Kidney (tissue), 14 donors: ENCODE measurements around the gene LDLRAD4. TPM values are rescaled to one million over a fixed set of nuclear protein-coding genes. Genes with fewer than 3 reads are reported as not detected.

Source experiments
- DNase-seq, 5 donors: peaks; one replicate each; pipeline ENCODE4 v3.0.0-alpha.2; 2013 to 2020
- FAIRE-seq: peaks from 2 replicates; lab custom pipeline; 2012; peaks lifted over from hg19 to GRCh38; lab: Jason Lieb, UNC
- H3K27ac ChIP-seq, 2 donors: one replicate each; pipeline ENCODE4 v1.7.0; 2013; ENCODE audit warnings: low read depth in 2 of 2, low read length in 2 of 2, inconsistent platforms in 1 of 2
- H3K27me3 ChIP-seq: one replicate; pipeline ENCODE4 v1.7.1; 2013; ENCODE audit warnings: low read length, inconsistent platforms; ENCODE audit not compliant: control insufficient read depth, insufficient read depth
- H3K36me3 ChIP-seq, 3 donors: one replicate each; pipeline versions ENCODE4 v1.7.0 to v1.7.1; 2013; ENCODE audit warnings: low read length in 3 of 3, control low read depth in 1 of 3, inconsistent platforms in 1 of 3; ENCODE audit not compliant: insufficient read depth in 3 of 3, control insufficient read depth in 2 of 3
- H3K4me1 ChIP-seq, 3 donors: one replicate each; pipeline versions ENCODE4 v1.7.0 to v1.7.1; 2013; ENCODE audit warnings: low read length in 3 of 3, inconsistent platforms in 1 of 3, low read depth in 1 of 3; ENCODE audit not compliant: control insufficient read depth in 2 of 3, insufficient read depth in 2 of 3
- H3K4me3 ChIP-seq, 3 donors: one replicate each; pipeline versions ENCODE4 v1.7.0 to v1.8.1; 2013; ENCODE audit warnings: low read length in 3 of 3, control low read depth in 1 of 3, inconsistent platforms in 1 of 3
- H3K9ac ChIP-seq, 3 donors: one replicate each; pipeline versions ENCODE4 v1.7.0 to v1.7.1; 2013; ENCODE audit warnings: low read length in 3 of 3, control low read depth in 1 of 3, inconsistent platforms in 1 of 3
- H3K9me3 ChIP-seq, 3 donors: one replicate each; pipeline versions ENCODE4 v1.7.0 to v1.7.1; 2013; ENCODE audit warnings: low read length in 3 of 3, control low read depth in 1 of 3, inconsistent platforms in 1 of 3; ENCODE audit not compliant: control insufficient read depth in 2 of 3, insufficient read depth in 1 of 3
- CTCF ChIP-seq: IDR thresholded peaks from 3 replicates; pipeline ENCODE4 v1.5.1; 2012; ENCODE audit warnings: mild to moderate bottlenecking, moderate library complexity, borderline replicate concordance; ENCODE audit not compliant: insufficient read depth; ENCODE audit errors: extremely low read depth
- intact Hi-C: fragments of 100-400 bp; cut with DNase I; formaldehyde crosslinking; loops from one replicate; pipeline ENCODE4 v1.11.1; 2022
- polyA plus RNA-seq: library from polyadenylated mRNA; stranded (reverse); fragments of 350-450 nt; fragmentation: Illumina TruSeq; extraction: RNeasy Lipid Tissue Mini Kit (QIAGEN cat#74804); gene quantifications from one replicate; pipeline ENCODE4 v1.2.3, GENCODE V29; 2014; ENCODE audit warnings: low read depth, low replicate concordance; ENCODE audit not compliant: insufficient read depth
- total RNA-seq: library from RNA; stranded (reverse); fragmentation: NEBNext Ultra II Directional; extraction: Animal tissue kit (Norgen Biotek cat#: 25700); gene quantifications from one replicate; pipeline ENCODE4 v1.2.1, GENCODE V29; 2021
- donor health status: control.
- donor health status: control.
- donor health status: control.
- donor health status: control.
- donor health status: control.
- donor health status: DM: yes; HTN: yes; CAD: no.
- donor health status: Normal renal cell carcinoma (clear cell type).

Gene LDLRAD4
- total and polyA plus RNA-seq, 2 donors from 2014 or later, result 2.3 to 42.3 TPM

- Histone ChIP-seq H3K4me1 (peaks cover 0 to 29% (median 17%) of the 10 kb centered on the region in 3 donors), H3K4me3 (no peak overlapping the region), H3K36me3 (no peaks in the 10 kb centered on the region), H3K9me3 (no peaks in the 10 kb centered on the region), H3K27ac (no peak overlapping the region), H3K27me3 (no peaks in the 10 kb centered on the region), H3K9ac (no peak overlapping the region)
- DNase-seq (no peak), FAIRE-seq (no peak)
- intact Hi-C loops, result no loop called here
- TF ChIP-seq CTCF, result no peak
Measured at GRCh38 chr18:13379062-13379865, 160.7 kb downstream of the LDLRAD4 start.

DNA sequence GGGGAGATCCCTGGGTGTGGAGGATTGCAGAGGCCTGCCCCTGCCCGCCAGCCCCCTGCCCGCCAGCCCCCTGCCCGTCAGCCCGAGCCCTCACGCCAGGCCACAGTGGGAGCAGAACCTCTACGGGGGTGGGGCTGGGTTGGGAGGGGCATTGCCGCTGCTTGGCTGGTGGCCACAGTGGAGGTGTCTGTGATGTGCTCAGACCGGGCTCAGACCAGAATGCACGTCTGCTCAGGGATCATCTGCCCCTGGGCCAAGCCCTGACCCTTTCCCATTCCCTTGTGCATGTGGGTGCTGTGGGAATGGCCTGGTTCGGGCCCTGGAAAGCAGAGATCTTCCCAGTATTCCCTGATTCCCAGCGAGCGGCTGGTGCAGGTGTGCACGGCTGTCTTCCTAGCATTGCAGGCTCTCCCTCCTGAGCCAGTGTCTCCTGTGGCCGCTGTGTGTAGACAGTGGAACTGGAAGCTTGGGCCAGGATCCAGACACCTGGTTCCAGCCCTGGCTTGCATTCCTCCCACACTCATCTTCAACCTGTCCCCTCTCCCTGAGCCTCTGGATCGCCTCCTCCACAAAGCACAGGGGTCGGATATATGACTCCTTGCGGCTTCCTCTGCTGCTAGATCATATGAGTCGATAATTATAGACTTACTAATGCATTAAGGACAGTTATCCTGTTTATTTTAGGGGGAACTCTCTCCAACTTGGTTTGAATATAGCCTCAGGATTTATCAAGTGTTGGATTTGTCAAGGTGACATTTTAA lies 161.6 kb downstream of the LDLRAD4 start:
- Histone ChIP-seq H3K9me3 (no peaks in the 10 kb centered on the region), H3K27ac (no peak overlapping the region), H3K27me3 (no peaks in the 10 kb centered on the region), H3K4me3 (no peak overlapping the region), H3K4me1 (peaks cover 0 to 29% (median 17%) of the 10 kb centered on the region in 3 donors), H3K9ac (no peak overlapping the region), H3K36me3 (no peaks in the 10 kb centered on the region)
- intact Hi-C loops, result no loop called here
- peak in 4 of 5 donors; percentile 48 to 65 (median 54) for DNase-seq
- no peak for FAIRE-seq
- TF ChIP-seq CTCF, result no peak

DNA sequence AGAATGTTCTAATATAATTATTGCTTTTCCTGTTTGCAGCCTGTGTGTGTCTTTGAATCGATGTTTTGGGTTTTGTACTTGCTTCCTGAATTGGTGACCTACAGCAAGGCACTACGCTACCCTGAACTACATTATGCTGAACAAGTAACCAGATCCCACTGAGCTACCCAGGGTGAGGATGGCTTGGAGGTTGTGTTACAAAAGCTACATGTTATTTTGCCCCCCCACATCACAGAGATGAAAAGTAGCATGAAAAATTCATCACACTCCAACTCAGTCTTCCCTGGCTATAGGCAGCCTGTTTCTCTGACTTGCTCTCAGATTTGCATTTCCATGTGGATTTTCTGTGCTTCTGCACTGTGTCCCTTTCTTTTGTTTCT lies 162.1 kb downstream of the LDLRAD4 start:
- no peak overlapping the region for H3K9ac ChIP-seq
- DNase-seq (peak in 1 of 5 donors; percentile 28), FAIRE-seq (no peak)

More for the DNA sequence above, 162.1 kb downstream of the LDLRAD4 start:
- no peak overlapping the region for H3K27ac ChIP-seq
- H3K4me1 ChIP-seq, result peaks cover 0 to 25% (median 17%) of the 10 kb centered on the region in 3 donors
- H3K27me3 ChIP-seq, result no peaks in the 10 kb centered on the region
- H3K36me3 ChIP-seq, result no peaks in the 10 kb centered on the region
- no peak for TF ChIP-seq CTCF
- no peak overlapping the region for H3K4me3 ChIP-seq
- H3K9me3 ChIP-seq, result no peaks in the 10 kb centered on the region
- intact Hi-C loops, result no loop called here
